Kidney (tissue), 14 donors: Measurements from ENCODE around the gene CD79B. TPM values are rescaled to one million over a fixed set of nuclear protein-coding genes. Genes with fewer than 3 reads are reported as not detected.
A peak's percentile ranks its signal among the peaks of the same experiment; 100 is the strongest.
"Not testable (repeated sequence)": the region's sequence is repeated elsewhere in the genome, so short reads cannot be mapped to it uniquely, and the experiment has no call there.

Experiments
- DNase-seq, 5 donors: peaks; one replicate each; pipeline ENCODE4 v3.0.0-alpha.2; 2013 to 2020
- FAIRE-seq: peaks from 2 replicates; lab custom pipeline; 2012; peaks lifted over from hg19 to GRCh38; lab: Jason Lieb, UNC
- H3K27ac ChIP-seq, 2 donors: one replicate each; pipeline ENCODE4 v1.7.0; 2013; ENCODE audit warnings: low read depth in 2 of 2, low read length in 2 of 2, inconsistent platforms in 1 of 2
- H3K27me3 ChIP-seq: one replicate; pipeline ENCODE4 v1.7.1; 2013; ENCODE audit warnings: low read length, inconsistent platforms; ENCODE audit not compliant: control insufficient read depth, insufficient read depth
- H3K36me3 ChIP-seq, 3 donors: one replicate each; pipeline versions ENCODE4 v1.7.0 to v1.7.1; 2013; ENCODE audit warnings: low read length in 3 of 3, control low read depth in 1 of 3, inconsistent platforms in 1 of 3; ENCODE audit not compliant: insufficient read depth in 3 of 3, control insufficient read depth in 2 of 3
- H3K4me1 ChIP-seq, 3 donors: one replicate each; pipeline versions ENCODE4 v1.7.0 to v1.7.1; 2013; ENCODE audit warnings: low read length in 3 of 3, inconsistent platforms in 1 of 3, low read depth in 1 of 3; ENCODE audit not compliant: control insufficient read depth in 2 of 3, insufficient read depth in 2 of 3
- H3K4me3 ChIP-seq, 3 donors: one replicate each; pipeline versions ENCODE4 v1.7.0 to v1.8.1; 2013; ENCODE audit warnings: low read length in 3 of 3, control low read depth in 1 of 3, inconsistent platforms in 1 of 3
- H3K9ac ChIP-seq, 3 donors: one replicate each; pipeline versions ENCODE4 v1.7.0 to v1.7.1; 2013; ENCODE audit warnings: low read length in 3 of 3, control low read depth in 1 of 3, inconsistent platforms in 1 of 3
- H3K9me3 ChIP-seq, 3 donors: one replicate each; pipeline versions ENCODE4 v1.7.0 to v1.7.1; 2013; ENCODE audit warnings: low read length in 3 of 3, control low read depth in 1 of 3, inconsistent platforms in 1 of 3; ENCODE audit not compliant: control insufficient read depth in 2 of 3, insufficient read depth in 1 of 3
- intact Hi-C: fragments of 100-400 bp; cut with DNase I; formaldehyde crosslinking; loops from one replicate; pipeline ENCODE4 v1.11.1; 2022
- polyA plus RNA-seq: library from polyadenylated mRNA; stranded (reverse); fragments of 350-450 nt; fragmentation: Illumina TruSeq; extraction: RNeasy Lipid Tissue Mini Kit (QIAGEN cat#74804); gene quantifications from one replicate; pipeline ENCODE4 v1.2.3, GENCODE V29; 2014; ENCODE audit warnings: low read depth, low replicate concordance; ENCODE audit not compliant: insufficient read depth
- total RNA-seq: library from RNA; stranded (reverse); fragmentation: NEBNext Ultra II Directional; extraction: Animal tissue kit (Norgen Biotek cat#: 25700); gene quantifications from one replicate; pipeline ENCODE4 v1.2.1, GENCODE V29; 2021
- TF ChIP-seq, protein P1 (sequence below): IDR thresholded peaks from 3 replicates; pipeline ENCODE4 v1.5.1; 2012; ENCODE audit warnings: mild to moderate bottlenecking, moderate library complexity, borderline replicate concordance; ENCODE audit not compliant: insufficient read depth; ENCODE audit errors: extremely low read depth
- donor health status: control.
- donor health status: control.
- donor health status: control.
- donor health status: control.
- donor health status: control.
- donor health status: DM: yes; HTN: yes; CAD: no.
- donor health status: Normal renal cell carcinoma (clear cell type).

CD79B gene
- total and polyA plus RNA-seq, 2 donors from 2014 or later = 5.2 to 11.4 TPM

GRCh38 chr17:63910096-63910495 lies 22.0 kb downstream of the CD79B start:
- TF ChIP-seq, protein P1, sequence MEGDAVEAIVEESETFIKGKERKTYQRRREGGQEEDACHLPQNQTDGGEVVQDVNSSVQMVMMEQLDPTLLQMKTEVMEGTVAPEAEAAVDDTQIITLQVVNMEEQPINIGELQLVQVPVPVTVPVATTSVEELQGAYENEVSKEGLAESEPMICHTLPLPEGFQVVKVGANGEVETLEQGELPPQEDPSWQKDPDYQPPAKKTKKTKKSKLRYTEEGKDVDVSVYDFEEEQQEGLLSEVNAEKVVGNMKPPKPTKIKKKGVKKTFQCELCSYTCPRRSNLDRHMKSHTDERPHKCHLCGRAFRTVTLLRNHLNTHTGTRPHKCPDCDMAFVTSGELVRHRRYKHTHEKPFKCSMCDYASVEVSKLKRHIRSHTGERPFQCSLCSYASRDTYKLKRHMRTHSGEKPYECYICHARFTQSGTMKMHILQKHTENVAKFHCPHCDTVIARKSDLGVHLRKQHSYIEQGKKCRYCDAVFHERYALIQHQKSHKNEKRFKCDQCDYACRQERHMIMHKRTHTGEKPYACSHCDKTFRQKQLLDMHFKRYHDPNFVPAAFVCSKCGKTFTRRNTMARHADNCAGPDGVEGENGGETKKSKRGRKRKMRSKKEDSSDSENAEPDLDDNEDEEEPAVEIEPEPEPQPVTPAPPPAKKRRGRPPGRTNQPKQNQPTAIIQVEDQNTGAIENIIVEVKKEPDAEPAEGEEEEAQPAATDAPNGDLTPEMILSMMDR = no peak
- Histone ChIP-seq H3K36me3 (no peaks in the 10 kb centered on the region), H3K4me1 (no peaks in the 10 kb centered on the region), H3K27me3 (no peaks in the 10 kb centered on the region), H3K9ac (no peak overlapping the region), H3K27ac (no peak overlapping the region), H3K9me3 (no peaks in the 10 kb centered on the region), H3K4me3 (no peak overlapping the region)
- DNase-seq = no peak
- intact Hi-C loops = loop anchor here (10.0 kb wide), 2 partner anchors 105 to 225 kb away; partner anchors contain the start of gene ERN1
- no peak for FAIRE-seq

- H3K27ac ChIP-seq, FAIRE-seq, H3K9me3 ChIP-seq, H3K27me3 ChIP-seq, H3K9ac ChIP-seq, intact Hi-C loops, H3K36me3 ChIP-seq, H3K4me3 ChIP-seq, H3K4me1 ChIP-seq: not testable (repeated sequence)
- DNase-seq = peak in 1 of 5 donors; percentile 18
Measured at GRCh38 chr17:63909586-63909985, 22.5 kb downstream of the CD79B start.

- H3K36me3 ChIP-seq, H3K9ac ChIP-seq, H3K27me3 ChIP-seq, H3K27ac ChIP-seq, H3K4me1 ChIP-seq, FAIRE-seq, H3K4me3 ChIP-seq, intact Hi-C loops, DNase-seq, H3K9me3 ChIP-seq: not testable (repeated sequence)
Measured at GRCh38 chr17:63907161-63907778, 24.9 kb downstream of the CD79B start.

DNA sequence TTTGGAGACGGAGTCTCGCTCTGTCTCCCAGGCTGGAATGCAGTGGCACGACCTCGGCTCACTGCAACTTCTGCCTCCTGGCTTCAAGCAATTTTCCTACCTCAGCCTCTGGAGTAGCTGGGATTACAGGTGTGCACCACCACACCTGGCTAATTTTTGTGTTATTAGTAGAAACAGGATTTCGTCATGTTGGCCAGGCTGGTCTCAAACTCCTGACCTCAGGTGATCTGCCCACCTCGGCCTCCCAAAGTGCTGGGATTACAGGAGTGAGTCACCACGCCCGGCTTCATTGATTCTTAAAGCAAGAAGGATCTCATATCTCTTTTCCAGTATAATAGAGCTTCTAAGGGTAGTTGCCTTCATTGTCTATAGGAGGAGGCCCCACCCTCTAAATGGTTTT lies 27.3 kb downstream of the CD79B start:
- not testable (repeated sequence) for FAIRE-seq, DNase-seq

DNA sequence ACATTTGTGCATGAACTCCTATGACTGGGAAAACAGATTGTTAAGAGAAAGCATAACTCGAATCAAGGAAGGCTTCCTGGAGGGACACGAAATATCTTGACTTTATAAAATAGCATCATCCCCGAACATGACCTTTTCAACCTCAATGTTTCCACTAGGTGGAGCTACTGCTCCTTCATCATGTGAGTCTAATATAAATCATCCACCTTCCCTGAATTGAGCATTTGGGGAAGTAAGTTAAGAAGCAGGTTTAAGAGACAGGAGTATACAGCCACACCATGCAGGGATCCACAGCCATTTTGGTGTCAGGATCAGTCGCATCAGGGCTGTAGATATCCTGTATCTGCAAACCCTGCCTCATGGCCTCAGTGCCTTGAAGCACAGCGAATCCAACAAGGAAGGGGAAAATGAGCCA lies 28.3 kb downstream of the CD79B start:
- H3K9me3 ChIP-seq, DNase-seq, intact Hi-C loops, H3K36me3 ChIP-seq, H3K27me3 ChIP-seq, H3K27ac ChIP-seq, H3K4me1 ChIP-seq, H3K9ac ChIP-seq, H3K4me3 ChIP-seq: not testable (repeated sequence)
- peak; percentile 64 for FAIRE-seq

More for the DNA sequence above, 27.3 kb downstream of the CD79B start:
- H3K4me3 ChIP-seq, H3K36me3 ChIP-seq, H3K9me3 ChIP-seq, H3K27me3 ChIP-seq, H3K27ac ChIP-seq, H3K9ac ChIP-seq, intact Hi-C loops, H3K4me1 ChIP-seq: not testable (repeated sequence)

- H3K9me3 ChIP-seq, FAIRE-seq, intact Hi-C loops: not testable (repeated sequence)
Measured at GRCh38 chr17:63901971-63902370, 30.2 kb downstream of the CD79B start.

DNA sequence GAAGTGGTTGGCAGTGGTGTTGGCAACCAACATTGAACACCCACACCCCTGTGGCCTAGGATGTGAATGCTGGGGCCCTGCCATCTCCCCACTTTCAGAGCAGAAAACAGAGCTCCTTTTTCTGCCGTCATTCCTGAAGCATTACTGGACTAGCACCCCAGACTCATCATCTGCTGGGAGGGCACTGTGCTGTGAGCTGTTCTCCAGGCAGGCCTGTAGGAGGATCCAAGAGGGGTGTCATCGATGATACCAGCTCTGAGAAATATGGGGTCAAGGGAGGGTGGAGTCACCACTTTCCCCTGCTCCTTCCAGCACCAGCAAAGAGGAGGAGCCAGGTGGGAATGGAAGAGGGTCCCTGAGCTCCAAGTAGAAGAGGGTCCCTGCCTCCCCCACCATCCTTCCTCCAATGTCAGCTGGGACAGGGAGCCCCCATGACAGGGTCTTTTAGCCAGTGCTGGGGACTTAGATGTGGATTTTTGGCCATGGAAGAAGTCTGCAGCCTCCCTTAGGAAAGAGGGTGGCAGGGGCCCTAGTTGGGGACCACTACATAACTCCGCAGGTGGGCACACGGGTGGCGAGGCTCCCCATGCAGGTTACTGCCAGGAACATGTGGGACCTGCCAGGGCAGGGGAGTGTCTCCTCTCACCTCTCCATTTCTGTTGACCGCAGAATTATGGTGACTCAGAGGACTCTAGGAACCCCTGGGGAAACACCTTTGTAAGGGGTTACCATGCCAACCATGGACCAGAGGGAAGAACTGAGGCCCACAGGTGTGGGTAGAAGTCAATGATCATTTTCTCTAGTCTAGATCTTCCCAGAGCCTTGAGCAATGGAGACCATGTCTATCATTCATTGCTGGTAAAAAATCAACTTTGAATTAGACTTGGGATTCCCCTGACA lies 33.0 kb downstream of the CD79B start:
- H3K4me3 ChIP-seq, intact Hi-C loops, H3K4me1 ChIP-seq: not testable (repeated sequence)

More at GRCh38 chr17:63901971-63902370, 30.2 kb downstream of the CD79B start:
- not testable (repeated sequence) for H3K9ac ChIP-seq, H3K27me3 ChIP-seq, H3K36me3 ChIP-seq, H3K27ac ChIP-seq, H3K4me1 ChIP-seq, H3K4me3 ChIP-seq
- DNase-seq = peak in 2 of 5 donors; percentile 21 to 31

More for the DNA sequence above, 33.0 kb downstream of the CD79B start:
- not testable (repeated sequence) for FAIRE-seq, H3K27ac ChIP-seq, H3K9ac ChIP-seq, DNase-seq, H3K36me3 ChIP-seq, H3K9me3 ChIP-seq, H3K27me3 ChIP-seq
